ENCODE measurements around the gene ACOXL. TPM values are rescaled to one million over a fixed set of nuclear protein-coding genes. Genes with fewer than 3 reads are reported as not detected.

ACOXL gene
- total RNA-seq, 8 experiments from 2014 or later, result 0.15 to 0.59 (median 0.20) TPM

DNA sequence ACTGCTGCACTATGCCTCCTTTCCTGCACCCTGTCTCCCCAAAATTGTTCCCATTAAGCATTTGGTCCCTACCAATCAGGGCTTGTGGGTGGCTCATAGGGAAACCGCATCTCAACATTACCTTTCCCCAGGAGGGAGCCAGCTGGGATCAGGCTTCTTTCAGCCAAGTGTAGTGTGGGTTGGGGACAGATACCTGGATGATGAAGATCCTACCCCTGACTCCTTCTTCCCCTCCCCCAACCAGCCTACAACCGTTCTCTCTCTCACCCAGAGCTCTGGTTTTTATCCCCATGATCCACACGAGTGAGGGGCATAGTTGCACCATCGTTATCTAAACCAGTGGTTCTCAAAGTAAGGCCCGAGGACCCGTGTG lies 40.0 kb downstream of the ACOXL start:
- in situ Hi-C loops (cut with MboI; ENCODE audit: low pct_unique_long_range_greater_than_20kb in 2 of 9, low sequenced_read_pairs in 9 of 9, unreplicated experiment in 9 of 9), result no loop called here
- peaks cover 0 to 4% of the 10 kb centered on the region in 2 donors for H3K4me1 ChIP-seq (replicated peaks in 1 of 2)
- no peak for ATAC-seq (replicated peaks in 6 of 8)
- WGBS, 10 experiments, result 40 to 84% (median 73%) methylated on average over 2 to 5 of the region's 6 CpGs; no CpG with 5 or more reads in 7 of the 10 experiments
- no peak overlapping the region for H3K4me3 ChIP-seq
- no peak overlapping the region for H3K27ac ChIP-seq

DNA sequence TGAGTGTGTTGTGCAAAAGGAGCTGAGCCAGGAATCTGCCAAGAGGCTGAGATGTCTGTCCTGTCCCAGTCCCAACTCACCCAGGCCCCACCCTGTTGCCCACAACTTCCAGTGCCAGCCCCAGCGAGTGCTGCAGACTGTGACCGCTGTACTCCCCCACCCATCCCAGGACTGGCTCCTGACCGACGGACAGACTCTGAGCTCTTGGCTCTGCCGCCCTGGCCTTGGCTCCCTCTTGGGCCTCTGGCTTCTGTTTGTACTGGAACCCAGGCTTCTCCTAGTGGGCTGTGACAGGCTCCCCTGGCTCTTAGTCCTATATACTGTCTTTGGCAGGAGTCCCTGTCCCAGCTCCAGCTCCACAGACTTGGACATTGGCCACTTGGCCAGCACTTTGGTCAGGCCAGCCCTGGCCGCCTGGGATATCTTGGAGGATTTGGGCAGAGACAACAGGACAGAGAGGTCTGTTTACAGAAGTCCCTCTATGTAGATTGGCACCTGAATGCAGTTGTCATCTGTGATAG lies 41.1 kb downstream of the ACOXL start:
- Histone ChIP-seq H3K4me1 (replicated peaks in 1 of 2) (peaks cover 0 to 4% of the 10 kb centered on the region in 2 donors), H3K27ac (no peak overlapping the region), H3K4me3 (no peak overlapping the region)
- WGBS, 10 experiments, result 0 to 95% methylated on average over 1 to 6 of the region's 6 CpGs; no CpG with 5 or more reads in 8 of the 10 experiments
- ATAC-seq (replicated peaks in 6 of 8), result no peak
- in situ Hi-C loops (cut with MboI; ENCODE audit: low pct_unique_long_range_greater_than_20kb in 2 of 9, low sequenced_read_pairs in 9 of 9, unreplicated experiment in 9 of 9), result no loop called here

DNA sequence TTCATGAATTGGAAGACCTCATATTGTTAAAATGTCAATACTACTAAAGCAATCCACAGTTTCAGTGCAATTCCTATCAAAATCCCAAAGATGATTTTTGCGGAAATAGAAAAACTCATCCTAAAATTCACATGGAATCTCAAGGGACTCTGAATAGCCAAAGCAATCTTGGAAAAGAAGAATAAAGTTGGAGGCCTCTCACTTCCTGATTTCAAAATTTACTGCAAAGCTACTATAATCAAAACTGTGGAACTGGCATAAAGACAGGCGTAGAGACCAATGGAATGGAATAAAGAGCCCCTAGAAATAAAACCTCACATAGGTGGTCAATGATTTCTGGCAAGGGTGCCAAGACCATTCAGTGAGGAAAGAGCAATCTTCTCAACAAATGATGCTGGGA lies 42.3 kb downstream of the ACOXL start:
- Histone ChIP-seq H3K4me1 (replicated peaks in 1 of 2) (peaks cover 0 to 4% of the 10 kb centered on the region in 2 donors), H3K27ac (no peak overlapping the region), H3K4me3 (no peak overlapping the region)
- WGBS, 10 experiments, result 10 to 100% (median 77%) methylated on average over 1 to 2 of the region's 2 CpGs; no CpG with 5 or more reads in 2 of the 10 experiments
- ATAC-seq (replicated peaks in 6 of 8), result no peak
- in situ Hi-C loops (cut with MboI; ENCODE audit: low pct_unique_long_range_greater_than_20kb in 2 of 9, low sequenced_read_pairs in 9 of 9, unreplicated experiment in 9 of 9), result no loop called here

DNA sequence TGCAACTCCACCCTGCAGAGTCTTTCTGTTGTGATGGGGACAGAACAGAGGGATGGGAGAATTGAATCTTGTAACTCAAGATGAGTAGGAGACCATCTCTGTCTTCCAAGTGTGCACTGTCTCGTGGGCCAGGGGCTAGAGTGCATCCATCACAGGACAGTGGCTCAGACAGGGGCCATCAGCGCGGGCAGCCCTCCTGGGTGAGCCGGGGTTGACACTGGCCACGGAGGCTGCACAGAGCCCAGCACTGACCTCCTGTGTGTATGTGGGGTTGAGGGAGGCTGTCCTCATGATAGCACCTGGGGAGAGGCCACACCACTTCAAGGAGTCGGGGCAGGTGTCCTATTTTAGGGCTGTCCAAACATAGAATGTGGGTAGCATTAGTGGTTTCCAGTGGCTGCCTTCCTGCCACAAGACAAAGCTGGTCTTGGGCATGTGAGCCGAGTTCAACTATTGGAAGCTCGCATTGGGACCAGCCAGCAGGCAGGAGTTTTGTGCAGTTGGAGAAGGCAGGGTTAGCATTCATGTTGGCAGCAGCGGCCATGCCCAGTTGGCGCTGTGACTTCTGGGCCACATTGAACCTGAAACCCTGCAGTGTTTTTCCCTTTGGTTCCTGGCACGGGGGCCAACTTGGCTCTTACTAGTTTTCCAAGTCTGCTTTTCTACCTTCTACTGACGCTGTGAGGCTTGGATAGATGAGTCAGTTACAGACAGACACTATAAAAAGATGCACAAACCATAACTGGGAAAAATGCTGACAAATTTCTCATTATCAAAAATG lies 45.3 kb downstream of the ACOXL start:
- in situ Hi-C loops (cut with MboI; ENCODE audit: low pct_unique_long_range_greater_than_20kb in 2 of 9, low sequenced_read_pairs in 9 of 9, unreplicated experiment in 9 of 9), result no loop called here
- H3K4me3 ChIP-seq, result no peak overlapping the region
- no peak overlapping the region for H3K27ac ChIP-seq
- no peak for ATAC-seq (replicated peaks in 6 of 8)
- peaks cover 0 to 5% of the 10 kb centered on the region in 2 donors for H3K4me1 ChIP-seq (replicated peaks in 1 of 2)
- 0 to 100% (median 77%) methylated on average over 1 to 11 of the region's 12 CpGs for WGBS, 10 experiments

DNA sequence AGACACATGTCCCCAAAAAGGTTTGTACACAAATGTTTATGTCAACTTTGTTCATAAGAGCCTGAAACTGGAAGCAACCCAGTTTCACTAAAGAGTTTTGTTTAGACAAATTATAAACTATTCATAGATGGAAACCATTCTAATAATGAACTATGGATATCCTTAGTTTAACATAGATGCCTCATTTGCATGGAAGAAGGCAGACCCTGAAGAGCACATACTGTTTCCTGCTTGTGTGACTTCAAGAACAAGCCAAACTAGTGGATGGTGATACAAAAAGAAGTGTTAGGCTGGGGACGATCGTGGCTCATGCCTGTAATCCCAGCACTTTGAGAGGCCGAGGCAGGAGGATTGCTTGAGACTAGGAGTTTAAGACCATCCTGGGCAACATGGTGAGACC lies 48.1 kb downstream of the ACOXL start:
- in situ Hi-C loops (cut with MboI; ENCODE audit: low pct_unique_long_range_greater_than_20kb in 2 of 9, low sequenced_read_pairs in 9 of 9, unreplicated experiment in 9 of 9), result no loop called here

DNA sequence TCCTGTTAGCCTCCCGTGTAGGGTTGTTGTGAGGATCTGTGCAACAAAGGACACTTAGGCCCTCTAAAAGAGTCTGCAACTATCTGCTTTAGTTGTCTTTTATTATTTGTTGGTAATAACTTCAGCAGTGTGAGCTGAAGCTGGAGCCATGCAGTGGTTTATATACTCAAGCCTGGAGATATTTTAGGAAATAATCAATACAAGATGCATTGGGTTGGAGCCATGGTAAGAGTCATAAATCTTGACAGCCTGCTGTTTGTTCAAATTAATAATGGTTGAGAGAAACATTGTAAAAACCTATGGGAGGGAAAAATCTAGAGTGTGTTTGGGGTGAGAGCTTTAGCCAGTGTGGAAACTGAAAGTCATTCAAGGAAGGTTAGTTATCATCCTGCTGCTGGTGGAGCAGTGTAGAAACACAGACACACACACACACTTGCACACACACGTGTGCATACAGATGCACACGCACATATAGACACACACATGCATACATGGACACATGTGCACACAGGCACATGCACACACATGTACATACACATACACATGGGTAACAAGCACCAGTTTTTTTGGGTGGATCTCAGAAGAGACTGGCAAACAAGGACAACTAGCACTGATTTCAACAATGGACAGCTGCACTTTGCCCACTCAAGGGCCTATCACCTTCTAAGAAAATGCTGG lies 51.0 kb downstream of the ACOXL start:
- Histone ChIP-seq H3K4me3 (no peak overlapping the region), H3K4me1 (replicated peaks in 1 of 2) (peaks cover 0 to 14% of the 10 kb centered on the region in 2 donors), H3K27ac (no peak overlapping the region)
- WGBS, 10 experiments, result 0 to 71% (median 34%) methylated on average over 1 to 3 of the region's 3 CpGs; no CpG with 5 or more reads in 4 of the 10 experiments
- ATAC-seq (replicated peaks in 6 of 8), result peak in 3 of 8 experiments; percentile 42 to 82 (median 74)
- in situ Hi-C loops (cut with MboI; ENCODE audit: low pct_unique_long_range_greater_than_20kb in 2 of 9, low sequenced_read_pairs in 9 of 9, unreplicated experiment in 9 of 9), result no loop called here

More for the DNA sequence above, 48.1 kb downstream of the ACOXL start:
- H3K27ac ChIP-seq, result no peak overlapping the region
- no peak overlapping the region for H3K4me3 ChIP-seq
- WGBS, 10 experiments, result 47 to 87% (median 71%) methylated on average over 2 to 3 of the region's 3 CpGs; no CpG with 5 or more reads in 6 of the 10 experiments
- peaks cover 0 to 14% of the 10 kb centered on the region in 2 donors for H3K4me1 ChIP-seq (replicated peaks in 1 of 2)
- ATAC-seq (replicated peaks in 6 of 8), result no peak

DNA sequence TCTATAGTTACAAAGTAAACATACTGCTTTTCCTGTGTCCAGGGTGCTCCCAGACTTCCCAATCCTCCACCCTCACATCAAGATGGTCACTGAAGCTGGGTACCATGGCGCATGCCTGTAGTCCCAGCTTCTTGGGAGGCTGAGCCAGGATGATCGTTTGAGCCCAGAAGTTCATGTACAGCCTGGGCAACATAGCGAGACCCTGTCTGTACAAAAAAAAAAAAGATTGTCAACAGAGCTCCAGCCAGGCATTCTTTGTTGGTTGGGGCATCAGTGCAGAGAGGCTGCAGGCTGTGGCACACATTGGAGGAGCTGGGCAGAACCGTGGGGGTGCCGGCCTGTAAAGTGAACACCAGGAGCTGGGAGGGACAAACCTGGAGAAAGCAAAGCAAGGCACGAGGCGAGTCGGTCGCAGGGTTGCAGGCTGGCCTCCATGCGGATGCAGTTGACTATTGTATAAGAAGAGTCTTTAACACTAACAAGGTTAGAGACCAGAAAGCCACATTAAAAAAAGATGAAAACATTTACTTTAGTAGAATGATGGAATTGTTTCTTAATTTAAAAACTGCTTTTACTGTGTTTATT lies 51.8 kb downstream of the ACOXL start:
- WGBS, 10 experiments, result 30 to 100% (median 90%) methylated on average over 1 to 7 of the region's 10 CpGs; no CpG with 5 or more reads in 1 of the 10 experiments
- no peak for ATAC-seq (replicated peaks in 6 of 8)
- peaks cover 0 to 14% of the 10 kb centered on the region in 2 donors for H3K4me1 ChIP-seq (replicated peaks in 1 of 2)
- H3K27ac ChIP-seq, result no peak overlapping the region
- in situ Hi-C loops (cut with MboI; ENCODE audit: low pct_unique_long_range_greater_than_20kb in 2 of 9, low sequenced_read_pairs in 9 of 9, unreplicated experiment in 9 of 9), result no loop called here
- no peak overlapping the region for H3K4me3 ChIP-seq

DNA sequence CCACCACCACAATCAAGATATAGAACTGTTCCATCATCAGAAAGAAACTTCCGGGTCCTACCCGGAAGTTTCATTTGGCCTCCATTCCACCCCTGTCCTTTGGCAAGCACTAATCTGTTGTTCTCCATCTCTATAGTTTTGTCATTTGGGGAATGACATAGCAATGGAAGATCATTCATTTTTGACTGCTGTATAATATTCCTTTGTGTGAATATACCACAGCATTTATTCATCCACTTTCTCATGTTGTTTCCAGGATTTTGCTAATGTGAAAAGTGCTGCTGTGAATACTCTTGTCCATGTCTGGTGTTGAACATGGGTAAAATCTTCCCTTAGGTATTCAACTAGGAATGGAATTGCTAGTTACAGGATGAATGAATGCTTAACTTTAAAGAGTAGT lies 53.1 kb downstream of the ACOXL start:
- ATAC-seq (replicated peaks in 6 of 8), result no peak
- 40 to 100% (median 91%) methylated on average over 1 to 2 of the region's 2 CpGs; no CpG with 5 or more reads in 2 of the 10 experiments for WGBS, 10 experiments
- Histone ChIP-seq H3K4me1 (replicated peaks in 1 of 2) (peaks cover 0 to 14% of the 10 kb centered on the region in 2 donors), H3K27ac (no peak overlapping the region), H3K4me3 (no peak overlapping the region)
- in situ Hi-C loops (cut with MboI; ENCODE audit: low pct_unique_long_range_greater_than_20kb in 2 of 9, low sequenced_read_pairs in 9 of 9, unreplicated experiment in 9 of 9), result no loop called here

DNA sequence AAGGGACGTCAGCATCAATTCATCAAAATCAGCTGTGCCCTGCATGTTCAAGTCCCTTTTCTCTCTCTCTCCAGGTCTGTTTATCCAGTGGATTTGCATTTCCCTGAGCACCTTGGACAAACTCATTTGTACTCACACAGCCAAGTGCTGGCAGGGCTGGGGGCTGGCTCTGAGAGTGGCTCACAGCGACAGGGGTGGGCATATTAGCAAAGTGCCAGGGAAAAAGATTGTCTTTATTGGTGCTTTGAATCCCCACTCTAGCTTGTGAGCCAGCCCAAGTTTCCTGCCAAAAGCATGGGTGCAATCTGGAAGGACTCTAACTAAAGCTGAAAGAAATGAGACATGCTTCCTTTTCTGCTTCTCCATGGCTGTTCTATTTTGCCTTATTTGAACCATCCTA lies 56.6 kb downstream of the ACOXL start:
- no peaks in the 10 kb centered on the region for H3K4me1 ChIP-seq (replicated peaks in 1 of 2)
- H3K4me3 ChIP-seq, result no peak overlapping the region
- no peak overlapping the region for H3K27ac ChIP-seq
- WGBS, 10 experiments, result 0 to 100% (median 40%) methylated on average over 1 of the region's 2 CpGs; no CpG with 5 or more reads in 6 of the 10 experiments
- in situ Hi-C loops (cut with MboI; ENCODE audit: low pct_unique_long_range_greater_than_20kb in 2 of 9, low sequenced_read_pairs in 9 of 9, unreplicated experiment in 9 of 9), result no loop called here
- peak in 1 of 8 experiments; percentile 56 for ATAC-seq (replicated peaks in 6 of 8)

DNA sequence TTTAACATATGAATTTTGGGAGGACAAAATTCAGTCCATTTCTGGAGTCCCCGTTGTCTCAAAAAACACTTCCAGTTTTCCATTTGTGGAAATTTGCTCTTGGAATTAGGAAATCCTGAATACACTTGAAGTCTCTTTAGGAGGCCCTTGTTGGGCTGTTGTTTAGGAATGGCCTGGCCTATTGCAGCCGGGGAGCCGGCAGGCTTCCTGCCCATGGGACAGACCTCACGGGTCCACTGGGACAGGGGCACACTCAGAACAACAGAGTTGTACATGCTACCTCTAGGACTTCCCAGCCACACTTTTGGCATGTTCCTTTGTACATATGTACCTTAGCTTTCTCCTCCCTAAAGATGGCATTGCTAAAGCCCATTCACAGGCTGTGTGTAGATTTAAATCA lies 57.3 kb downstream of the ACOXL start:
- H3K4me1 ChIP-seq (replicated peaks in 1 of 2), result no peaks in the 10 kb centered on the region
- ATAC-seq (replicated peaks in 6 of 8), result no peak
- no peak overlapping the region for H3K4me3 ChIP-seq
- in situ Hi-C loops (cut with MboI; ENCODE audit: low pct_unique_long_range_greater_than_20kb in 2 of 9, low sequenced_read_pairs in 9 of 9, unreplicated experiment in 9 of 9), result no loop called here
- 0 to 100% (median 8%) methylated on average over 1 to 3 of the region's 4 CpGs; no CpG with 5 or more reads in 4 of the 10 experiments for WGBS, 10 experiments
- H3K27ac ChIP-seq, result no peak overlapping the region

DNA sequence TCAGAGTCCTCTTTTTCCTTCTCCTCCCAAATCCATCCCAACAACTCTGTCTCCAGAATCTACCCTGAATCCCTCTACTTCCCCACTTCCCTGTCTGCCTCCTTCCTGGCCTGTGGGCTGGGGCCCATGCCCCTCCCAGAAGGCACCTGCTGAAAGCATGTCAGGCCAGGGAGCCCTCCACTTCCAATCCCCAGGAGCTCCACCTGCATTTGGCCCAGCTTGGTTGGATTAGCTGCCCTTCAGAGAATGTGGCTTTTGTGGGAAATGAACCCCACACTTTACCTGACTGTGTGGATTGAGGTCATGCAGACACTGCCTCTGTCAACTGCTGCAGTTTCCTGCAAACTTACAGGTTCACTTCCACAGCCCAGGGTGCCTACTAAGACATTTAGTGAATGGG lies 58.5 kb downstream of the ACOXL start:
- Histone ChIP-seq H3K27ac (no peak overlapping the region), H3K4me3 (no peak overlapping the region), H3K4me1 (replicated peaks in 1 of 2) (no peaks in the 10 kb centered on the region)
- ATAC-seq (replicated peaks in 6 of 8), result no peak
- in situ Hi-C loops (cut with MboI; ENCODE audit: low pct_unique_long_range_greater_than_20kb in 2 of 9, low sequenced_read_pairs in 9 of 9, unreplicated experiment in 9 of 9), result no loop called here

DNA sequence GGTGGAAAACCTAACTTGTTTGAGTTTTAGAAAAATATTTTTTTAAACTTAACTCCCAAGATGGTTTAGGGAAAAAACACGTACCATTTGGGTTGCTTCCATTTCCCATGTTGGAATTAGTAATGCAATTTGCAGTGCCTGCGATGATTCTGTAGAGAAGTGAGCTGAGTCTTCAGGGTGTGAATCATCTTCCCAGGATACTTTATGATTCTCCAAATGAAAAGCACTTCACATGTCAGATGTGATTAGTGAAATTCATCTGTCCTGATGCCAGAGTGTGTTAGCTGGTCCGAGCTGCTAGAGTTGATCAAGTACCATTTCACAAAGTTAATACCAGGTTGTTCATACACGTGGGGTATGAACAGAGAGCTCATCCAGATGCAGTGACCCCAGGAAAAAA lies 59.1 kb downstream of the ACOXL start:
- no peak overlapping the region for H3K27ac ChIP-seq
- no peaks in the 10 kb centered on the region for H3K4me1 ChIP-seq (replicated peaks in 1 of 2)
- in situ Hi-C loops (cut with MboI; ENCODE audit: low pct_unique_long_range_greater_than_20kb in 2 of 9, low sequenced_read_pairs in 9 of 9, unreplicated experiment in 9 of 9), result no loop called here
- peak in 1 of 8 experiments; percentile 82 for ATAC-seq (replicated peaks in 6 of 8)
- 14 to 100% (median 68%) methylated on average over 1 to 3 of the region's 4 CpGs; no CpG with 5 or more reads in 2 of the 10 experiments for WGBS, 10 experiments
- H3K4me3 ChIP-seq, result no peak overlapping the region

DNA sequence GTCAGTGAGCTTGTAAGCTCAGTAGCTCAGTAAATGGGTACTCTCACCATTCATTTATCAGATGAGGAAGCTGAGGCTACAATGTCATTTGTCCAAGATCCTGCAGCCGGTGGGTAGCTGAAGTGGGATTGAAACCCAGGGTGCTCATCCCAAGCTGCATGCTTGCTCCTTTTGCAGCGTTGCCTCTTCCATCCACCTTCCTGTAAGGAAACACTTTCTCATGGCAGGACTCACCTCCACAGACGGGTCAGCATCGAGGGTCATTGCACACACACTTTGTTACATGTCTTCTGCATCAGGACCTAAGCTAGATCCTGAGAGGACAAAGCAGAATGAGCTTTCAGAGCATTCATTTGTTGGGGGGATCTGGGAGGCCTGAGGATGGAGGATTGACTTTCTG lies 60.7 kb downstream of the ACOXL start:
- in situ Hi-C loops (cut with MboI; ENCODE audit: low pct_unique_long_range_greater_than_20kb in 2 of 9, low sequenced_read_pairs in 9 of 9, unreplicated experiment in 9 of 9), result no loop called here
- no peak for ATAC-seq (replicated peaks in 6 of 8)
- no peaks in the 10 kb centered on the region for H3K4me1 ChIP-seq (replicated peaks in 1 of 2)
- WGBS, 10 experiments, result 0 to 90% (median 50%) methylated on average over 1 to 3 of the region's 4 CpGs; no CpG with 5 or more reads in 5 of the 10 experiments
- no peak overlapping the region for H3K4me3 ChIP-seq
- no peak overlapping the region for H3K27ac ChIP-seq
